Muscle layer of duodenum (tissue), 2 donors: ENCODE data around the gene PDZK1IP1.

Source experiments
- H3K27ac ChIP-seq: one replicate; pipeline ENCODE4 v1.7.0; 2013; ENCODE audit warnings: mild to moderate bottlenecking, low read length
- H3K27me3 ChIP-seq: one replicate; pipeline ENCODE4 v1.7.0; 2013; ENCODE audit warnings: low read depth, mild to moderate bottlenecking, control low read depth, low read length
- H3K36me3 ChIP-seq, 2 donors: one replicate each; pipeline ENCODE4 v1.7.0; 2013; ENCODE audit warnings: low read length in 2 of 2, control low read depth in 1 of 2, mild to moderate bottlenecking in 1 of 2; ENCODE audit not compliant: insufficient read depth in 2 of 2, control insufficient read depth in 1 of 2
- H3K4me1 ChIP-seq, 2 donors: one replicate each; pipeline ENCODE4 v1.7.0; 2013; ENCODE audit warnings: low read length in 2 of 2, mild to moderate bottlenecking in 2 of 2, control low read depth in 1 of 2, moderate library complexity in 1 of 2; ENCODE audit not compliant: insufficient read depth in 2 of 2, control insufficient read depth in 1 of 2
- H3K4me3 ChIP-seq, 2 donors: one replicate each; pipeline ENCODE4 v1.7.0; 2013; ENCODE audit warnings: low read length in 2 of 2, low read depth in 1 of 2, mild to moderate bottlenecking in 1 of 2
- H3K9me3 ChIP-seq, 2 donors: one replicate each; pipeline ENCODE4 v1.7.0; 2013; ENCODE audit warnings: low read length in 2 of 2, control low read depth in 1 of 2, mild to moderate bottlenecking in 1 of 2; ENCODE audit not compliant: control insufficient read depth in 1 of 2
- donor health status: healthy.

PDZK1IP1 gene

DNA sequence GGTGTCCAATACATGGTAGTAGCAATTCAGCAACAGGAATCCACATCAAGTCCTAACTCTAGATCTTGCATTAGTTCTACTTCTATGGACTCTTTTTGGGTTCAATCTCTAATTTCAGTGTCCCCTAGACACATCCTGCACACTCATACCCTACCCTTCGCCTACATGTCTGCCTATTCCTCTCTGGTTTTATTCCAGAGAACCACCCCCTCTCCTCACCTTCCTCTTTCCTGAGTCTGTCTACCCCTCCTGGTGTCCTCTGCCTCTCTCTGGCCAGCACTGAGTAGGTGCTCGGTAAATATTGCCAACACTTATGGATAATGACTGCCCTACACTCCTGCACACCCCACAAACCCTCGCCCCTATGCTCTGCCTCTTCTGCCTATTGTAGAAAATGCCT is 32.6 kb upstream of the PDZK1IP1 start:
- H3K27me3 ChIP-seq = peaks cover 41% of the 10 kb centered on the region
- no peaks in the 10 kb centered on the region for H3K9me3 ChIP-seq
- H3K36me3 ChIP-seq = no peaks in the 10 kb centered on the region
- H3K4me3 ChIP-seq = no peak overlapping the region
- peaks cover 0 to 12% of the 10 kb centered on the region in 2 donors for H3K4me1 ChIP-seq
- no peak overlapping the region for H3K27ac ChIP-seq

DNA sequence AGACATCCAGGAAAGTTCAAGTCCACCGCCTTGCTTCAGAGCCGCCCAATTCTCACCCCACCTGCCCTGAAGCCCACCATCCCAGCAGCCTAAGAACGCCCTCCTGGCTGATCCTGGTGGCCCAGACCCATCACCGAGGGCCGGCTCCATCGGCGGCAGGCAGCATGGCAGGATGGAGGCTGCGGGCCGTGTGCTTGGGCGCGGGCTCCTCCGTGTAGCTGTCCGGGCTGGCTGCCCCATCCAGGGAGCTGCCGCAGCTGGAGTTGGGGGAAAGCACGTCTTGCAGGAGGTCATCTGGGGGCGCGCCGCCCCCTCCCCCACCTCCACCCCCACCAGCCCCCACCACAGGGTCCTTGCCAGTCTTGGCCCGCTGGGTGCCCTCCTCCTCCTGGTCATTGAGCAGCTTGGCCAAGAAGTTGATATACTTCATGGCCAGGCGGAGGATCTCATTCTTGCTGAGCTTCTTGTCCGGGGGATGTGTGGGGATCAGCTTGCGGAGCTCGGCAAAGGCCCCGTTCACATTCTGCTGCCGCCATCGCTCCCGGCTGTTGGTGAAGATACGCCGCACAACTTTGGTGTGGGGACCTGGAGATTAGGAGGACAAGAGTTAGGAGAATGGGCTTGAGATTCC is 29.9 kb upstream of the PDZK1IP1 start:
- H3K27me3 ChIP-seq = peaks cover 20% of the 10 kb centered on the region
- H3K4me3 ChIP-seq = no peak overlapping the region
- no peaks in the 10 kb centered on the region for H3K9me3 ChIP-seq

GRCh38 chr1:47219001-47219400 is 29.2 kb upstream of the PDZK1IP1 start:
- no peaks in the 10 kb centered on the region for H3K9me3 ChIP-seq
- H3K4me1 ChIP-seq = no peaks in the 10 kb centered on the region
- no peak overlapping the region for H3K4me3 ChIP-seq
- peaks cover 13% of the 10 kb centered on the region for H3K27me3 ChIP-seq
- no peak overlapping the region for H3K27ac ChIP-seq
- H3K36me3 ChIP-seq = no peaks in the 10 kb centered on the region

More for the DNA sequence above, 29.9 kb upstream of the PDZK1IP1 start:
- Histone ChIP-seq H3K36me3 (no peaks in the 10 kb centered on the region), H3K27ac (no peak overlapping the region), H3K4me1 (peaks cover 0 to 1% of the 10 kb centered on the region in 2 donors)

GRCh38 chr1:47216278-47217059 is 26.6 kb upstream of the PDZK1IP1 start:
- Histone ChIP-seq H3K4me3 (no peak overlapping the region), H3K27ac (no peak overlapping the region), H3K27me3 (no peaks in the 10 kb centered on the region), H3K9me3 (no peaks in the 10 kb centered on the region), H3K4me1 (no peaks in the 10 kb centered on the region), H3K36me3 (no peaks in the 10 kb centered on the region)

DNA sequence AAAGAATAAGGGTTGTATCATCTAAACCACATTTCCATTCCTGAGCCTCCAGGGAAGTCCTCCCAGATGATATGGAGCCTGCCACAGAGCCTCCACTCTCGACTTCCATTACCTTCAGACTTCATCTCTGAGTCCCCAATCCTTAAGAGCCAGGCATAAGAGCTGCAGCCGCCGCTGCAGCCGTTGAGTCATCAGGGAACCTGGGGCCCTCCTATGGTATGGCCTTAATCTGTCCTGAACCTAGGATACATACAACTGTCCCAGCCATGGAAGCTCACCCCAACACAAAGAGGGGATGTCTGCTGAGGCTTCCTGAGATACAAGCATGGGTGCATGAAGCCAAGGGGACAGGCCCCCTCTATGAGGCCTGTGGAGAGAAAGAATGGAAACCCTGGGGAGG is 25.9 kb upstream of the PDZK1IP1 start:
- no peaks in the 10 kb centered on the region for H3K27me3 ChIP-seq
- H3K27ac ChIP-seq = no peak overlapping the region
- no peaks in the 10 kb centered on the region for H3K36me3 ChIP-seq
- H3K4me1 ChIP-seq = no peaks in the 10 kb centered on the region
- no peaks in the 10 kb centered on the region for H3K9me3 ChIP-seq
- no peak overlapping the region for H3K4me3 ChIP-seq

- no peaks in the 10 kb centered on the region for H3K9me3 ChIP-seq
- no peak overlapping the region for H3K4me3 ChIP-seq
- H3K27ac ChIP-seq = no peak overlapping the region
- H3K36me3 ChIP-seq = no peaks in the 10 kb centered on the region
- no peaks in the 10 kb centered on the region for H3K4me1 ChIP-seq
- no peaks in the 10 kb centered on the region for H3K27me3 ChIP-seq
These were observed 24.7 kb upstream of the PDZK1IP1 start for GRCh38 chr1:47214549-47214948.

GRCh38 chr1:47213230-47213963 is 23.6 kb upstream of the PDZK1IP1 start:
- Histone ChIP-seq H3K27ac (no peak overlapping the region), H3K4me3 (no peak overlapping the region), H3K9me3 (no peaks in the 10 kb centered on the region), H3K27me3 (peaks cover 6% of the 10 kb centered on the region), H3K4me1 (no peaks in the 10 kb centered on the region), H3K36me3 (no peaks in the 10 kb centered on the region)

- Histone ChIP-seq H3K4me1 (no peaks in the 10 kb centered on the region), H3K9me3 (no peaks in the 10 kb centered on the region), H3K27ac (no peak overlapping the region), H3K4me3 (no peak overlapping the region), H3K27me3 (peaks cover 6% of the 10 kb centered on the region), H3K36me3 (no peaks in the 10 kb centered on the region)
These were observed 22.9 kb upstream of the PDZK1IP1 start for GRCh38 chr1:47212636-47213229.

DNA sequence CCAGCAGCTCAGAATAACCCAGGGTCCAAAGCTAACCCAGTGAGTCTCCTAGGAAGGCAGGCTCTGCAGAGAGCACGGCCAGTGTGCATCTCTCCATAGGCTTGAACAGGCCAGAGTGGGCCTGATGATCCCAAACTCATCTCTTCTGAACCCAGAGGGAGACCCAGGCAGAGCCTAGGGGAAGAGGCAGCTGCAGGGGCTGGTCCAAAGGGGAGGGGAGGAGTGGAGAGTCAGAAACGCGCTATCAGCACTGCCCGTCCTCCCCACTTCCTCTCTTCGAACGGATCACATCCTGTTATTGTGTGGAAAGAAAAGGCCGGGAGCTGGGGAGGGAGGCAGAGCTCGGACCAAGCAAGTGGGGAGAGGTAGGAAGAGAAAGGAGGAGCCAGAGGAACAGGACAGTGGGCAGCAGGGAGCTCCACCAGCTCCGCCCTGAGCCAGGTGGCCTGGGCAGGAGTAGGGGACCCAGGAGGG is 22.0 kb upstream of the PDZK1IP1 start:
- peaks cover 6% of the 10 kb centered on the region for H3K27me3 ChIP-seq
- H3K4me1 ChIP-seq = no peaks in the 10 kb centered on the region
- H3K27ac ChIP-seq = no peak overlapping the region
- H3K36me3 ChIP-seq = no peaks in the 10 kb centered on the region
- no peaks in the 10 kb centered on the region for H3K9me3 ChIP-seq
- H3K4me3 ChIP-seq = no peak overlapping the region

- H3K27ac ChIP-seq = no peak overlapping the region
- peaks cover 6% of the 10 kb centered on the region for H3K27me3 ChIP-seq
- H3K9me3 ChIP-seq = no peaks in the 10 kb centered on the region
- no peak overlapping the region for H3K4me3 ChIP-seq
- H3K4me1 ChIP-seq = no peaks in the 10 kb centered on the region
- no peaks in the 10 kb centered on the region for H3K36me3 ChIP-seq
These were observed 20.8 kb upstream of the PDZK1IP1 start for GRCh38 chr1:47210666-47211065.

DNA sequence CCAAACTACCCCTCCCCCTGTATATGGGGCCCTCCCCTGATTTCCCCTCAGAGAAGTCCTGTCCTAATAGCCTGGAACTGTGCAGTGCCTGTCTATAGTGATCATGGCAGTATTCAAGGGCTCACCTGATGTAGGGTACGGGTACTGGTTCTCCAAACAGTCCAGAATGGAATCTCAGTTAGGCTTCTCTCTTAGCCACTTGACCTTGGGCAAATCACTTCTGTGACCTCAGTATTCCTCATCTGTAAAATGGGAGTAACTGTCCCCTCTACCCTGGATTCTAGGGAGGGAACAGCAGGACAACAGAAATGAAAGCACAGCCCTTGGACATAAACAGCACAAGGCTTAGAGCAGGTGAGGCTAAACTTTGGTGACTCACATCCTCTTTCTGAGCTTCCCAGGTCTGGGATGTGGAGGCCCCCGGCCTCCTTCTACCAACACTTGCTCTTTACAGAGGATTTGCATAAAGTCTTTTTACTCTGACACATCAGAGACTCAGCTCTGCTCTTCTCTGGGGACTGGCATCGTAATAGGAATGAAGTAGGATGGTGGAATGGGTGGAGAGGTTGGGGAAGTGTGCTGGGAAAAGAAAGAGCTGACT is 20.0 kb upstream of the PDZK1IP1 start:
- Histone ChIP-seq H3K9me3 (no peaks in the 10 kb centered on the region), H3K27ac (no peak overlapping the region), H3K36me3 (no peaks in the 10 kb centered on the region), H3K4me3 (no peak overlapping the region), H3K4me1 (no peaks in the 10 kb centered on the region), H3K27me3 (peaks cover 6% of the 10 kb centered on the region)
